ENCODE results near the gene MATN1. TPM values are rescaled to one million over a fixed set of nuclear protein-coding genes. Genes with fewer than 3 reads are reported as not detected.

MATN1 gene
- total RNA-seq, 1 donor from 2014 or later = 0.22 TPM

DNA sequence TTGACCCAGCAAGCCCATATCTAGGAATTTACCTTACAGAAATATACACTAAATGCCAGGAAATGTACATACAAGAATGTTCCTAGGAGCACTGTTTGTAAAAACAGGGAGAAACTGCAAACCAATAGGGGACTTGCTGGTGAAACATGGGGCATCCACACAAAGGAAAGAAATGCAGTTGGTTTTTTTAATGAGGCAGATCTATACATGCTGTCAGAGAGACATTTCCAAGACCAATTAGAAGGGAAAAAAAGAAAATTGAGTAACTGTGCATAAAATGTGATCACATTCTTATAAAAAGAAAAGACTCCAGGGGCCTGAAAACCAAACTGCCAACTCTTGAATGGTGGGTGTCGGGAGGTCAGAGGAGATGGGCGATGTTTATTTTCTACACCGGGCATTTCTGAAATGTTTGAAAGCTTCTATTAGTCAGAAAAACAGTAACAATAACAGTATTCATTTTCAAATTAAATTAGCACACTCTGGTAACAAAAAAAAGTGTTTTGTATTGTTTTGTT lies 56.6 kb downstream of the MATN1 start:
- H3K36me3 Mint-ChIP-seq (ENCODE audit: unreplicated experiment) = no peaks in the 10 kb centered on the region
- DNase-seq = no peak
- peaks cover 6% of the 10 kb centered on the region for H3K9me3 Mint-ChIP-seq (ENCODE audit: unreplicated experiment)
- no peak for TF ChIP-seq CTCF (IDR thresholded peaks at IDR 0.05; ENCODE audit: partially characterized antibody, unreplicated experiment)
- H3K4me3 Mint-ChIP-seq (ENCODE audit: unreplicated experiment) = peak overlapping the region; percentile 35
- H3K27me3 Mint-ChIP-seq (ENCODE audit: unreplicated experiment) = peaks cover 10% of the 10 kb centered on the region
- H3K27ac Mint-ChIP-seq (ENCODE audit: unreplicated experiment) = no peak overlapping the region
- H3K4me1 Mint-ChIP-seq (ENCODE audit: low read depth, unreplicated experiment) = peaks cover 29% of the 10 kb centered on the region

DNA sequence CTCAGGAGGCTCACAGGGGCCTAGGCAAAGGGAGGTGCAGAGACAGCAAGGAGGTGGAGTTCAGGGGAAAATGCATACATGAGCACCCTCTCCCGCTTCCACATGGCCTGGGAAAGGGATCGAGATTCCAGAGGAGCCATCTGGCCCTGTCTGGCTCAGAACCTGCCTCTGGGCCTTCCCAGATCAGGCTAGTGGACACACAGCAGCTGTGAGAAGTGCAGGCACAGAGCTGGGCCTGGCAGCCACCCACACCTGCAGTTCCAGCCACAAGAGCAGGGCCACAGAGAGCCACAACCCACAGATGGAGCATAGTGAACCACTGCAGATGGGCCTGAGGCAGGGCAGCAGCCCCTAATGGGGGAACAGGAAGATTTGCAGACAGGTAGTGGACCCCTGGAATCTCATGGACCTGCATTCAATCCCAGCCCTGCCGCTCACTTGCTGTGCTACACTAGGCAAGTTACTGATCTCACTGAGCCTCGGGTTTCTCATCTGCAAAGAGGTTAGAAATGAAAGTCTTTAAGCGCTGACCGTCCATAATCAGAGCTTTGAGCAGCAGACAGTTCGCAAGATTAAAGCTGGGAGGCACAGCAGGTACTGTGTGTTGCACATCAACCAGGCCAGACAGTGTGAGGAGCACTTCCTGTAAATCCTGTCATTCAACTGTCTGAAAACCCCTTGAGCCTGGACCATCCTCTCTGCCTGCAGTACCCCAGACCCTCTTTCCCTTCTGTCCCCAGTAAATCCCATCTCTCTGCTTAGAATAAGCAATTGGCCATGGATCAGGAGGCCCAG lies 58.0 kb downstream of the MATN1 start:
- Mint-ChIP-seq H3K4me1 (ENCODE audit: low read depth, unreplicated experiment) (peaks cover 25% of the 10 kb centered on the region), H3K9me3 (ENCODE audit: unreplicated experiment) (peaks cover 6% of the 10 kb centered on the region), H3K27me3 (ENCODE audit: unreplicated experiment) (peaks cover 10% of the 10 kb centered on the region), H3K4me3 (ENCODE audit: unreplicated experiment) (no peak overlapping the region), H3K36me3 (ENCODE audit: unreplicated experiment) (no peaks in the 10 kb centered on the region), H3K27ac (ENCODE audit: unreplicated experiment) (no peak overlapping the region)
- peak; percentile 4 for DNase-seq
- no peak for TF ChIP-seq CTCF (IDR thresholded peaks at IDR 0.05; ENCODE audit: partially characterized antibody, unreplicated experiment)

DNA sequence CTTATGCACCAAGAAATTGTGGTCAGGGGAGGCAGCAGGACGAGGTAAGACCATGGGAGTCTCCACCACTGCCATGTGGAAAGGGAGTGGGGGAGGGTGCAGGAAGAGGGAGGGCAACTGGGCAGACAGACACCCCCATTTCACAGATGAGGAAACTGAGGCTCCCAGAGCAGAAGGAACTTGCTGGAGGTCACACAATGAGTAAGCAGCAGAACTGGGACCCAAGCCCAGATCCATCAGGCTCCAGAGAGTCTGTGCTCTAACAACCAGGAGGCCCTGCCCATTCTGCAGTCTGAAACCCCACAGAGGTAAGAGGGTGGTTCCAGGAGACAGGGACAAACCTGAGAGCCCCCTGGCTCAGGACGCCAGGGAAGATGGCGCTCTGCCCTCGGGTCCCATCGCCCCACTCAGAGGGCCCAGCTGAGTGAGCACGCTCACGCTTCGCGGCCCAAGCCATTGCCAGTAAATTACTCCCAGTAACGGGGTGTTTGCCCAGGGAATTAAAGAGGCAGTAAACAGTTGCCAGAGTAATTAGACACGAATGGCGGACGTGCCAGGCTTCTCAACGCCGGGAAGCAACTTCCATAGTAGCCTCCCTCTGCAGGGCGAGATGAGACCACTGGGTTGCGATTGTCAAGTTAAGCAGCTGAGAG lies 59.2 kb downstream of the MATN1 start:
- no peaks in the 10 kb centered on the region for H3K36me3 Mint-ChIP-seq (ENCODE audit: unreplicated experiment)
- TF ChIP-seq CTCF (IDR thresholded peaks at IDR 0.05; ENCODE audit: partially characterized antibody, unreplicated experiment) = no peak
- no peak for DNase-seq
- H3K27me3 Mint-ChIP-seq (ENCODE audit: unreplicated experiment) = peaks cover 11% of the 10 kb centered on the region
- peaks cover 19% of the 10 kb centered on the region for H3K4me1 Mint-ChIP-seq (ENCODE audit: low read depth, unreplicated experiment)
- H3K4me3 Mint-ChIP-seq (ENCODE audit: unreplicated experiment) = no peak overlapping the region
- H3K27ac Mint-ChIP-seq (ENCODE audit: unreplicated experiment) = no peak overlapping the region
- peaks cover 3% of the 10 kb centered on the region for H3K9me3 Mint-ChIP-seq (ENCODE audit: unreplicated experiment)

DNA sequence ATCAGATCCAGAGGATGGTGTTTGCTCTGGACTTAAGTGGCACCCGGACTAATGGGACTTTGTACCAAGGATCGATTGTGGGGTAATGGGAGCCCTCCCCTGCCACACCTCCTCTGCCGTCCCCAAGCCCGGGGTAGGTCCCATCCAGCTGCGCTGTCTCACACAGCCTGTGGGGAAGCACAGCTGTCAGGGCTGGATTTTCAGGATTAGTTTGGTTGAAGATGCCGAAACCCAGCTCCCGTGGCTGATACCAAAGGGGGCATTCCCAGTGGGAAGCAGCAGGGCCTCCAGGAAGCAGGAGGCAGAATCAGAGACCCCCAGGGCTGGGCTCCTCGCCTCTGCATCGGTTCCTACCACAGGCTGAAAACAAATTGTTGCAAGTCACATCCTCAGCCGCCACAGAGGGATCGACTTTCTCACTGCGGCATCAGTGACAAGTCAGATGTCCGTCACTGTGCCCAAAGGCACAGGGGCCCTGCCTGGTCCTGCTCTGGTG lies 59.7 kb downstream of the MATN1 start:
- TF ChIP-seq CTCF (IDR thresholded peaks at IDR 0.05; ENCODE audit: partially characterized antibody, unreplicated experiment) = no peak
- DNase-seq = no peak
- H3K27ac Mint-ChIP-seq (ENCODE audit: unreplicated experiment) = no peak overlapping the region
- H3K36me3 Mint-ChIP-seq (ENCODE audit: unreplicated experiment) = no peaks in the 10 kb centered on the region
- H3K9me3 Mint-ChIP-seq (ENCODE audit: unreplicated experiment) = peaks cover 3% of the 10 kb centered on the region
- H3K4me3 Mint-ChIP-seq (ENCODE audit: unreplicated experiment) = no peak overlapping the region
- peaks cover 19% of the 10 kb centered on the region for H3K4me1 Mint-ChIP-seq (ENCODE audit: low read depth, unreplicated experiment)
- H3K27me3 Mint-ChIP-seq (ENCODE audit: unreplicated experiment) = peaks cover 7% of the 10 kb centered on the region

Measured in glutamatergic neuron (in vitro differentiated cells).